HEK293 (cell line): ENCODE measurements around the gene AFF1.

Source experiments
- CTCF ChIP-seq: fragments of 450-650 bp; formaldehyde crosslinking; IDR thresholded peaks from 2 replicates; pipeline ENCODE4 v1.5.1; 2016; ENCODE audit warnings: missing biosample characterization, missing genetic modification characterization
- GLI4 ChIP-seq: fragments of 450-650 bp; formaldehyde crosslinking; IDR thresholded peaks from 2 replicates; pipeline ENCODE4 v1.5.1; 2016; ENCODE audit warnings: missing biosample characterization, missing genetic modification characterization
- PATZ1 ChIP-seq: fragments of 450-650 bp; formaldehyde crosslinking; IDR thresholded peaks from 2 replicates; pipeline ENCODE4 v1.5.1; 2016; ENCODE audit warnings: missing biosample characterization, missing genetic modification characterization
- REST ChIP-seq: fragments of 450-650 bp; formaldehyde crosslinking; IDR thresholded peaks from 2 replicates; pipeline ENCODE4 v1.5.1; 2016; ENCODE audit warnings: missing biosample characterization, missing genetic modification characterization
- ZNF416 ChIP-seq: fragments of 450-650 bp; formaldehyde crosslinking; IDR thresholded peaks from 2 replicates; pipeline ENCODE4 v1.5.1; 2016; ENCODE audit warnings: missing biosample characterization, missing genetic modification characterization
- ZNF707 ChIP-seq: fragments of 450-650 bp; formaldehyde crosslinking; IDR thresholded peaks from 2 replicates; pipeline ENCODE4 v1.5.1; 2016; ENCODE audit warnings: missing biosample characterization, missing genetic modification characterization
- TF ChIP-seq, protein P1 (sequence below): fragments of 450-650 bp; formaldehyde crosslinking; IDR thresholded peaks from 2 replicates; pipeline ENCODE4 v1.5.1; 2016; ENCODE audit warnings: missing biosample characterization, missing genetic modification characterization

DNA sequence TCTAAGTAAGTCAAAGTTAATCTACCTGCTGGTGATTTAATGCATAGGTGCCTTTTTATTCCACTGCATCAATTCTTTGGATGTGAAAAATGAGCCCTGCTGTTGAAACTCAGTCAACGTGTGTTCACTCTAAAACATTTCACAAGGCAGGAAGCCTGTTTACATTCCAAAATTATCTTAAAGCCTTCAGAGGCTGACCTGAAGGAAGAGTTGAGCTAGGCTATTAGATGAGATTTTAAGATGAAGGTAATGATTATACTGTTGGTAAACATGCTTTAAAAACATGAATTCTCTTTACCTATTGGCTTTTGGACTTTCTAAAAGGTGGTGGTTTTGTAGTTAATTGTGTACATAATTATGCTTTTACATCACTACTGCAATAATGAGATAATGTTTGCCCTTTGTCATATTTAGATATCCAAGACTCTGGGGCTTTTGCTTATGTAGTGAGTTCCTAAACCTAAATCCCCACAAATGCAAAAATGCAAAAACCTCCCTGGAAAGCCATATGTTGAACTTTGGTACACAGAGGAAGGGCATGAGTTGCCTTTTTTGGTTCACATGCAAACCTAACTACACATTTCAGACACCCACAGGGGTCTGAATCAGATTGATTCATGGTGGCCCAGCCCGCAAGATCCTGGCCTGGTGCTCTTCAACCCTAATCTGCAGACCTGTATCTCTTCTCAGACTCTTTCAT lies 193.3 kb downstream of the AFF1 start:
- no peak for TF ChIP-seq REST (tag by site-specific recombination)
- TF ChIP-seq ZNF416 (tag by site-specific recombination): no peak
- TF ChIP-seq, protein P1, sequence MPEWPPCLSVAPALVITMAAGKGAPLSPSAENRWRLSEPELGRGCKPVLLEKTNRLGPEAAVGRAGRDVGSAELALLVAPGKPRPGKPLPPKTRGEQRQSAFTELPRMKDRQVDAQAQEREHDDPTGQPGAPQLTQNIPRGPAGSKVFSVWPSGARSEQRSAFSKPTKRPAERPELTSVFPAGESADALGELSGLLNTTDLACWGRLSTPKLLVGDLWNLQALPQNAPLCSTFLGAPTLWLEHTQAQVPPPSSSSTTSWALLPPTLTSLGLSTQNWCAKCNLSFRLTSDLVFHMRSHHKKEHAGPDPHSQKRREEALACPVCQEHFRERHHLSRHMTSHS (tag by site-specific recombination): no peak
- TF ChIP-seq PATZ1 (tag by site-specific recombination): no peak
- TF ChIP-seq CTCF (tag by site-specific recombination): no peak
- no peak for TF ChIP-seq ZNF707
- no peak for TF ChIP-seq GLI4 (tag by site-specific recombination)
